Endothelial cell (in vitro differentiated cells): ENCODE data around the gene TOMM70. TPM values are rescaled to one million over a fixed set of nuclear protein-coding genes. Genes with fewer than 3 reads are reported as not detected.
"Not testable (repeated sequence)": the region's sequence is repeated elsewhere in the genome, so short reads cannot be mapped to it uniquely, and the experiment has no call there.

Source experiments
- DNase-seq: peaks from one replicate; pipeline ENCODE4 v3.0.0; 2021; ENCODE audit warnings: low spot score
- H3K27ac Mint-ChIP-seq: one replicate; pipeline ENCODE4 v1.8.0; 2021; ENCODE audit warnings: mixed read lengths, inconsistent platforms; ENCODE audit not compliant: unreplicated experiment
- H3K27me3 Mint-ChIP-seq: one replicate; pipeline ENCODE4 v1.8.0; 2021; ENCODE audit warnings: mild to moderate bottlenecking, moderate library complexity, mixed read lengths, inconsistent platforms; ENCODE audit not compliant: unreplicated experiment
- H3K36me3 Mint-ChIP-seq: one replicate; pipeline ENCODE4 v1.8.0; 2021; ENCODE audit warnings: mild to moderate bottlenecking, low read depth, mixed read lengths, inconsistent platforms; ENCODE audit not compliant: unreplicated experiment
- H3K4me1 Mint-ChIP-seq: one replicate; pipeline ENCODE4 v1.8.0; 2021; ENCODE audit warnings: mild to moderate bottlenecking, mixed read lengths, inconsistent platforms; ENCODE audit not compliant: unreplicated experiment
- H3K4me3 Mint-ChIP-seq: one replicate; pipeline ENCODE4 v1.8.0; 2021; ENCODE audit warnings: mild to moderate bottlenecking, mixed read lengths, inconsistent platforms; ENCODE audit not compliant: unreplicated experiment
- H3K9me3 Mint-ChIP-seq: one replicate; pipeline ENCODE4 v1.8.0; 2021; ENCODE audit warnings: mixed read lengths, inconsistent platforms; ENCODE audit not compliant: unreplicated experiment
- total RNA-seq: library from RNA; stranded (reverse); fragmentation: NEBNext Ultra II Directional; extraction: Animal tissue kit (Norgen Biotek cat#: 25700); gene quantifications from one replicate; pipeline ENCODE4 v1.2.1, GENCODE V29; 2021; ENCODE audit not compliant: unreplicated experiment
- TF ChIP-seq, protein P1 (sequence below): fragments of 200-600 bp; sonication (generic); IDR thresholded peaks from one replicate; pipeline ENCODE4 v1.5.0; 2021; ENCODE audit warnings: antibody characterized with exemption; ENCODE audit not compliant: unreplicated experiment

TOMM70 gene
- total RNA-seq, 1 donor from 2014 or later: 29.1 TPM

DNA sequence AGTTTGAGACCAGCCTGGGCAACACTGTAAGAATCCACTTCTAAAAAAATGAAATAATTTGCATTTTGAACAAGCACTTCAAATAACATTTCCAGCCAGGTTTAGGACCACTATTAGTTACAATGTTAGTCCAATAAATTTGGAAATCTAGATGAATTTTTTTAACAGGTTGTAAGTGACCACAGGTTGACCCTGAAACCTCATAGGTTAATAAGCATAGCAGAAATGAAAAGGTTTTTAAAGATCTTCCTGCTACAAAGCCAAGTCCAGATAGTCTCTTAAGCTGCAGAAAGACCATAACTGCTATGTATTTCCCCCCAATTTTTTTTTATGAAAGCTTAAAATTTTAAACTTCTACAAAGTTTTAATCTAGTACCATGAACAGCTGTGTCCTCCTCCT is 67.8 kb downstream of the TOMM70 start:
- DNase-seq: no peak
- H3K9me3 Mint-ChIP-seq: no peaks in the 10 kb centered on the region
- H3K4me3 Mint-ChIP-seq: no peak overlapping the region
- H3K27ac Mint-ChIP-seq: no peak overlapping the region
- H3K36me3 Mint-ChIP-seq: no peaks in the 10 kb centered on the region
- TF ChIP-seq, protein P1, sequence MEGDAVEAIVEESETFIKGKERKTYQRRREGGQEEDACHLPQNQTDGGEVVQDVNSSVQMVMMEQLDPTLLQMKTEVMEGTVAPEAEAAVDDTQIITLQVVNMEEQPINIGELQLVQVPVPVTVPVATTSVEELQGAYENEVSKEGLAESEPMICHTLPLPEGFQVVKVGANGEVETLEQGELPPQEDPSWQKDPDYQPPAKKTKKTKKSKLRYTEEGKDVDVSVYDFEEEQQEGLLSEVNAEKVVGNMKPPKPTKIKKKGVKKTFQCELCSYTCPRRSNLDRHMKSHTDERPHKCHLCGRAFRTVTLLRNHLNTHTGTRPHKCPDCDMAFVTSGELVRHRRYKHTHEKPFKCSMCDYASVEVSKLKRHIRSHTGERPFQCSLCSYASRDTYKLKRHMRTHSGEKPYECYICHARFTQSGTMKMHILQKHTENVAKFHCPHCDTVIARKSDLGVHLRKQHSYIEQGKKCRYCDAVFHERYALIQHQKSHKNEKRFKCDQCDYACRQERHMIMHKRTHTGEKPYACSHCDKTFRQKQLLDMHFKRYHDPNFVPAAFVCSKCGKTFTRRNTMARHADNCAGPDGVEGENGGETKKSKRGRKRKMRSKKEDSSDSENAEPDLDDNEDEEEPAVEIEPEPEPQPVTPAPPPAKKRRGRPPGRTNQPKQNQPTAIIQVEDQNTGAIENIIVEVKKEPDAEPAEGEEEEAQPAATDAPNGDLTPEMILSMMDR: no peak
- H3K27me3 Mint-ChIP-seq: peaks cover 7% of the 10 kb centered on the region
- H3K4me1 Mint-ChIP-seq: peaks cover 4% of the 10 kb centered on the region

DNA sequence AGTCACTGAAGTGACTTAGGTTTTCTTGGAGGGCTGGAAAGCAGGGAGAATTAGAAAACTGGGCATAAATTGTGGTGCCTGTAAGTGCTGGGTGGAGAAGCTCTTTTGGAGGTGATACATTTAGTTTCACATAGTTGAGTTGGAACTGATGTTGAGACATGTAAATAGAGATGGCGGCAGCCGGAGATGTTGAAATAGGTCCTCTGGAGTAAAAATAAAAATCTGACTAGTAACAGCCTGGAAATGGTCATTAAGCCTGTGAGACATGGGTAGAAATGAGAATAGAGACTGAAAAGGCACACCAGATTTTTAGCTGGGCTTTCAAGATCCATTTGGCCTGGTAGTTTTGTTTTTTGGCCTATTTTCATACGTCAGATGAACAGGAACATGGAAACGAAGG is 69.2 kb downstream of the TOMM70 start:
- H3K4me1 Mint-ChIP-seq: peaks cover 4% of the 10 kb centered on the region
- H3K27me3 Mint-ChIP-seq: peaks cover 7% of the 10 kb centered on the region
- no peak for DNase-seq
- H3K36me3 Mint-ChIP-seq: peaks cover 6% of the 10 kb centered on the region
- H3K27ac Mint-ChIP-seq: no peak overlapping the region
- no peaks in the 10 kb centered on the region for H3K9me3 Mint-ChIP-seq
- no peak overlapping the region for H3K4me3 Mint-ChIP-seq
- TF ChIP-seq, protein P1: no peak

GRCh38 chr3:100330651-100331050 is 70.2 kb downstream of the TOMM70 start:
- peaks cover 12% of the 10 kb centered on the region for H3K36me3 Mint-ChIP-seq
- peaks cover 4% of the 10 kb centered on the region for H3K4me1 Mint-ChIP-seq
- TF ChIP-seq, protein P1: no peak
- DNase-seq: no peak
- no peak overlapping the region for H3K4me3 Mint-ChIP-seq
- no peaks in the 10 kb centered on the region for H3K9me3 Mint-ChIP-seq
- H3K27me3 Mint-ChIP-seq: peaks cover 4% of the 10 kb centered on the region
- H3K27ac Mint-ChIP-seq: no peak overlapping the region

- Mint-ChIP-seq H3K36me3 (peaks cover 13% of the 10 kb centered on the region), H3K4me3 (no peak overlapping the region), H3K27ac (no peak overlapping the region), H3K27me3 (peaks cover 4% of the 10 kb centered on the region), H3K4me1 (peaks cover under 1% of the 10 kb centered on the region), H3K9me3 (no peaks in the 10 kb centered on the region)
- TF ChIP-seq, protein P1: no peak
- no peak for DNase-seq
These were observed 70.9 kb downstream of the TOMM70 start for GRCh38 chr3:100329800-100330489.

GRCh38 chr3:100327377-100327776 is 73.5 kb downstream of the TOMM70 start:
- peaks cover 13% of the 10 kb centered on the region for H3K36me3 Mint-ChIP-seq

More at GRCh38 chr3:100327377-100327776, 73.5 kb downstream of the TOMM70 start:
- not testable (repeated sequence) for H3K4me3 Mint-ChIP-seq, H3K4me1 Mint-ChIP-seq, H3K27me3 Mint-ChIP-seq, H3K27ac Mint-ChIP-seq, DNase-seq, H3K9me3 Mint-ChIP-seq
